HG02763 (cell line): ENCODE data around the gene ACTN1.

Source experiments
- ATAC-seq: cut with Tn5 transposase; IDR thresholded peaks from one replicate; pipeline ENCODE4 v1.9.1; 2021; ENCODE audit warnings: mild to moderate bottlenecking, moderate library complexity; ENCODE audit not compliant: unreplicated experiment

The ACTN1 gene

GRCh38 chr14:68970038-68970612 is 9.0 kb downstream of the ACTN1 start:
- ATAC-seq = no peak

GRCh38 chr14:68969278-68970033 is 9.6 kb downstream of the ACTN1 start:
- no peak for ATAC-seq

- ATAC-seq = no peak
Measured at GRCh38 chr14:68968721-68969120, 10.4 kb downstream of the ACTN1 start.

- no peak for ATAC-seq
Measured at GRCh38 chr14:68968051-68968450, 11.1 kb downstream of the ACTN1 start.

- ATAC-seq = no peak
Measured at GRCh38 chr14:68967459-68967940, 11.6 kb downstream of the ACTN1 start.

- ATAC-seq = no peak
Measured at GRCh38 chr14:68966872-68967301, 12.2 kb downstream of the ACTN1 start.

GRCh38 chr14:68965261-68965761 is 13.8 kb downstream of the ACTN1 start:
- ATAC-seq = no peak

GRCh38 chr14:68964300-68965093 is 14.6 kb downstream of the ACTN1 start:
- ATAC-seq = no peak

GRCh38 chr14:68962681-68963080 is 16.4 kb downstream of the ACTN1 start:
- no peak for ATAC-seq

GRCh38 chr14:68961781-68962584 is 17.1 kb downstream of the ACTN1 start:
- ATAC-seq = no peak

- no peak for ATAC-seq
Measured at GRCh38 chr14:68961361-68961760, 17.7 kb downstream of the ACTN1 start.

GRCh38 chr14:68960123-68960522 is 19.0 kb downstream of the ACTN1 start:
- ATAC-seq = no peak

GRCh38 chr14:68959035-68959434 is 20.1 kb downstream of the ACTN1 start:
- no peak for ATAC-seq

GRCh38 chr14:68958553-68958952 is 20.5 kb downstream of the ACTN1 start:
- no peak for ATAC-seq

- no peak for ATAC-seq
Measured at GRCh38 chr14:68957775-68958174, 21.3 kb downstream of the ACTN1 start.

GRCh38 chr14:68956724-68957123 is 22.4 kb downstream of the ACTN1 start:
- ATAC-seq = no peak

GRCh38 chr14:68955851-68956179 is 23.3 kb downstream of the ACTN1 start:
- no peak for ATAC-seq

GRCh38 chr14:68955164-68955850 is 23.8 kb downstream of the ACTN1 start:
- no peak for ATAC-seq

- no peak for ATAC-seq
Measured at GRCh38 chr14:68953196-68953555, 25.9 kb downstream of the ACTN1 start.

GRCh38 chr14:68952531-68953195 is 26.4 kb downstream of the ACTN1 start:
- ATAC-seq = no peak
